HEK293T (cell line): ENCODE data around the gene SLC17A8.

ENCODE experiments used
- ARNT ChIP-seq: fragments of 450-650 bp; IDR thresholded peaks from 2 replicates; pipeline ENCODE4 v1.6.1; 2017; ENCODE audit warnings: mild to moderate bottlenecking
- ELF4 ChIP-seq: fragments of 450-650 bp; IDR thresholded peaks from 2 replicates; pipeline ENCODE4 v1.6.1; 2017; ENCODE audit warnings: antibody characterized with exemption
- FOXA1 ChIP-seq: fragments of 450-650 bp; IDR thresholded peaks from 2 replicates; pipeline ENCODE4 v1.6.1; 2016; ENCODE audit warnings: mild to moderate bottlenecking
- FOXK2 ChIP-seq: fragments of 450-650 bp; IDR thresholded peaks from 2 replicates; pipeline ENCODE4 v1.6.1; 2016; ENCODE audit warnings: mild to moderate bottlenecking
- FOXM1 ChIP-seq: fragments of 450-650 bp; IDR thresholded peaks from 2 replicates; pipeline ENCODE4 v1.6.1; 2017; ENCODE audit warnings: mild to moderate bottlenecking, borderline replicate concordance
- HDGF ChIP-seq: fragments of 450-650 bp; IDR thresholded peaks from 2 replicates; pipeline ENCODE4 v1.6.1; 2017; ENCODE audit warnings: antibody characterized with exemption, borderline replicate concordance
- L3MBTL2 ChIP-seq: fragments of 450-650 bp; conservative IDR thresholded peaks from 2 replicates; pipeline ENCODE4 v1.6.1; 2016; ENCODE audit warnings: mild to moderate bottlenecking
- LEF1 ChIP-seq: fragments of 450-650 bp; IDR thresholded peaks from 2 replicates; pipeline ENCODE4 v1.6.1; 2017; ENCODE audit warnings: mild to moderate bottlenecking, borderline replicate concordance
- SP1 ChIP-seq: fragments of 450-650 bp; IDR thresholded peaks from 2 replicates; pipeline ENCODE4 v1.6.1; 2017
- SUZ12 ChIP-seq: fragments of 450-650 bp; IDR thresholded peaks from 2 replicates; pipeline ENCODE4 v1.6.1; 2016; ENCODE audit warnings: mild to moderate bottlenecking
- TARDBP ChIP-seq: fragments of 450-650 bp; IDR thresholded peaks from 2 replicates; pipeline ENCODE4 v1.6.1; 2016
- ZNF384 ChIP-seq: fragments of 450-650 bp; IDR thresholded peaks from 2 replicates; pipeline ENCODE4 v1.6.1; 2016

DNA sequence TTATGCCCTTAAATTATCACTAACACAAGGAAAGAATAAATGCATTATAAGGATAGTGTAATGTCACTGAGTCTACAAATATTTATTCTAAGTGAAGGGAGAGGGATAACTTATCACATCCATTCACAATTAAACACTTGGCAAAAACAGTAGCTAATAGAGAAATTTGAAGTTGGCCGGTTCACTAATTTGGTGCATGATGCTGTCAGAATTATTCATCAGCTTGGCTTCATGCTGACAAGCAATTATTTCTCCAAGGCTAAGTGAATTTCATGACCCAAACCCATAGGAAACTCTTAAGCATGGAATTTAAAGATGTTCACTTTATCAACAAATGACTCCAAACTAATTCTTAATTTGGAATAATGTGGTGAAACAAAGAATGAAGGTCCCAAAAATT is 91.8 kb downstream of the SLC17A8 start:
- TF ChIP-seq FOXA1 (no peak), SP1 (no peak), TARDBP (no peak), L3MBTL2 (no peak), ARNT (no peak), HDGF (no peak), ZNF384 (no peak), ELF4 (no peak), FOXM1 (no peak), FOXK2 (no peak), LEF1 (no peak), SUZ12 (no peak)
